SK-N-SH (cell line): ENCODE measurements around the gene CADPS2. TPM values are rescaled to one million over a fixed set of nuclear protein-coding genes. Genes with fewer than 3 reads are reported as not detected.

Experiments used
- CTCF ChIA-PET: fragments of 300-600, 350-600 bp; formaldehyde crosslinking; extraction: SDS; loops from one replicate; lab custom pipeline; 2021; lab: Yijun Ruan, JAX
- POLR2A ChIA-PET: fragments of 350-600 bp; sonication (Branson Sonifier 250); formaldehyde crosslinking; extraction: SDS; loops from one replicate; lab custom pipeline; 2020; ENCODE audit warnings: antibody characterized with exemption, inconsistent platforms; lab: Yijun Ruan, JAX
- DNase-seq: peaks from one replicate; pipeline ENCODE4 v3.0.0; 2012
- H2AFZ ChIP-seq: fragments of 200-600 bp; sonication (generic); 2 replicates; pipeline ENCODE4 v1.8.1; 2016; ENCODE audit warnings: antibody characterized with exemption, mild to moderate bottlenecking, low read depth
- H3F3A ChIP-seq: fragments of 200-600 bp; sonication (generic); replicated peaks from 2 replicates; pipeline ENCODE3; 2016; ENCODE audit warnings: antibody characterized with exemption, mild to moderate bottlenecking; ENCODE audit not compliant: insufficient read depth
- H3K27ac ChIP-seq, 2 experiments: fragments of 200-500 bp in 1 of 2; fragments of 200-600 bp in 1 of 2; sonication (Bioruptor generic) in 1 of 2; sonication (generic), shearing (Covaris generic) in 1 of 2; 2 replicates each; pipeline versions ENCODE4 v1.5.1 to v1.6.1; 2014 to 2016; ENCODE audit warnings: low read depth in 2 of 2, inconsistent platforms in 1 of 2, low read length in 1 of 2, mild to moderate bottlenecking in 1 of 2, mixed read lengths in 1 of 2
- H3K27me3 ChIP-seq: fragments of 200-600 bp; sonication (generic), shearing (Covaris generic); 2 replicates; pipeline ENCODE4 v1.6.1; 2016; ENCODE audit warnings: mixed run types; ENCODE audit not compliant: insufficient read depth
- H3K36me3 ChIP-seq, 2 experiments: fragments of 200-500 bp in 1 of 2; fragments of 200-600 bp in 1 of 2; sonication (Bioruptor generic) in 1 of 2; sonication (generic) in 1 of 2; replicated peaks in 1 of 2; 2 replicates each; pipeline versions ENCODE3 to v1.5.1; 2014 to 2016; ENCODE audit warnings: low read length in 1 of 2, mild to moderate bottlenecking in 1 of 2; ENCODE audit not compliant: insufficient read depth in 2 of 2, control insufficient read depth in 1 of 2
- H3K4me1 ChIP-seq, 2 experiments: fragments of 200-500 bp in 1 of 2; fragments of 200-600 bp in 1 of 2; sonication (Bioruptor generic) in 1 of 2; sonication (generic), shearing (Covaris generic) in 1 of 2; 2 replicates each; pipeline versions ENCODE4 v1.5.1 to v1.6.1; 2014 to 2016; ENCODE audit warnings: low read depth in 1 of 2, low read length in 1 of 2, mixed run types in 1 of 2; ENCODE audit not compliant: insufficient read depth in 2 of 2, control insufficient read depth in 1 of 2
- H3K4me2 ChIP-seq: fragments of 200-600 bp; sonication (generic), shearing (Covaris generic); 2 replicates; pipeline ENCODE4 v1.6.1; 2017; ENCODE audit warnings: mixed run types
- H3K4me3 ChIP-seq, 2 experiments: fragments of 200-500 bp in 1 of 2; fragments of 200-600 bp in 1 of 2; sonication (Bioruptor generic) in 1 of 2; sonication (generic), shearing (Covaris generic) in 1 of 2; 2 replicates each; pipeline versions ENCODE4 v1.5.1 to v1.8.1; 2014 to 2016; ENCODE audit warnings: low read depth in 2 of 2, inconsistent platforms in 1 of 2, low read length in 1 of 2, mild to moderate bottlenecking in 1 of 2, mixed read lengths in 1 of 2, moderate library complexity in 1 of 2
- H3K79me2 ChIP-seq: fragments of 200-600 bp; sonication (generic); 2 replicates; pipeline ENCODE4 v1.8.1; 2017; ENCODE audit warnings: mild to moderate bottlenecking; ENCODE audit not compliant: insufficient read depth
- H3K9ac ChIP-seq: fragments of 200-600 bp; sonication (generic); 2 replicates; pipeline ENCODE4 v1.6.1; 2017; ENCODE audit warnings: mixed run types
- H3K9me2 ChIP-seq: fragments of 200-600 bp; sonication (generic); 2 replicates; pipeline ENCODE4 v1.6.1; 2017; ENCODE audit warnings: mixed run types
- H3K9me3 ChIP-seq: fragments of 200-600 bp; sonication (generic); 2 replicates; pipeline ENCODE4 v1.6.1; 2017; ENCODE audit warnings: mixed run types, mild to moderate bottlenecking, moderate library complexity
- H4K20me1 ChIP-seq: fragments of 200-600 bp; sonication (generic); 2 replicates; pipeline ENCODE4 v1.6.1; 2017; ENCODE audit warnings: mild to moderate bottlenecking, mixed run types; ENCODE audit not compliant: insufficient read depth
- CTCF ChIP-seq: fragments of 200-600 bp; sonication (generic); IDR thresholded peaks from 2 replicates; pipeline ENCODE4 v1.6.1; 2017; ENCODE audit warnings: antibody characterized with exemption, mild to moderate bottlenecking, moderate library complexity
- ELF1 ChIP-seq: IDR thresholded peaks from 2 replicates; pipeline ENCODE4 v1.4.0; 2012
- EP300 ChIP-seq, 2 experiments: IDR thresholded peaks; 2 replicates each; pipeline versions ENCODE4 v1.4.0 to v1.6.1; 2012; ENCODE audit warnings: borderline replicate concordance in 1 of 2, low read depth in 1 of 2, low read length in 1 of 2
- FOXM1 ChIP-seq: IDR thresholded peaks from 2 replicates; pipeline ENCODE4 v1.4.0; 2012; ENCODE audit warnings: low read depth, mild to moderate bottlenecking
- GATA2 ChIP-seq: sonication (generic); formaldehyde crosslinking; IDR thresholded peaks from 2 replicates; pipeline ENCODE4 v1.5.0; 2020; ENCODE audit warnings: mild to moderate bottlenecking, missing genetic modification reagents
- IRF3 ChIP-seq: fragments of 150-350 bp; IDR thresholded peaks from 2 replicates; pipeline ENCODE4 v1.6.1; 2016; ENCODE audit warnings: mild to moderate bottlenecking, low read depth, low read length
- JUND ChIP-seq: IDR thresholded peaks from 2 replicates; pipeline ENCODE4 v1.4.0; 2012
- MXI1 ChIP-seq: IDR thresholded peaks from 2 replicates; pipeline ENCODE4 v1.6.1; 2012; ENCODE audit warnings: mild to moderate bottlenecking, low read depth, low read length, improper control_type of control experiment
- NFIC ChIP-seq: IDR thresholded peaks from 2 replicates; pipeline ENCODE4 v1.4.0; 2012; ENCODE audit warnings: borderline replicate concordance
- POLR2AphosphoS5 ChIP-seq: IDR thresholded peaks from 2 replicates; pipeline ENCODE4 v1.6.1; 2012; ENCODE audit warnings: low read depth, low read length
- RAD21 ChIP-seq: IDR thresholded peaks from 2 replicates; pipeline ENCODE4 v1.6.1; 2012; ENCODE audit warnings: mild to moderate bottlenecking, low read length
- RFX5 ChIP-seq: IDR thresholded peaks from 2 replicates; pipeline ENCODE4 v1.6.1; 2012; ENCODE audit warnings: mild to moderate bottlenecking, improper control_type of control experiment, low read length
- RXRA ChIP-seq: IDR thresholded peaks from 2 replicates; pipeline ENCODE4 v1.4.0; 2012; ENCODE audit warnings: low read depth, mild to moderate bottlenecking, borderline replicate concordance
- TEAD4 ChIP-seq: IDR thresholded peaks from 2 replicates; pipeline ENCODE4 v1.4.0; 2012; ENCODE audit warnings: mild to moderate bottlenecking, borderline replicate concordance; ENCODE audit not compliant: insufficient read depth
- USF2 ChIP-seq: fragments of 150-350 bp; IDR thresholded peaks from 2 replicates; pipeline ENCODE4 v1.6.1; 2017; ENCODE audit warnings: antibody characterized with exemption, low read length, low read depth, borderline replicate concordance
- YY1 ChIP-seq: IDR thresholded peaks from 2 replicates; pipeline ENCODE4 v1.4.0; 2012; ENCODE audit warnings: low read depth, mild to moderate bottlenecking
- WGBS: methylation state at CpG from one replicate; pipeline ENCODE4 v1.1.6; 2017; ENCODE audit warnings: low lambda C conversion rate; 5-methylcytosine and 5-hydroxymethylcytosine counted together
- polyA plus RNA-seq, 3 experiments: library from polyadenylated mRNA; depleted of rRNA; stranded (reverse); fragments of >200 nt; gene quantifications; 2 replicates each; pipeline ENCODE4 v1.2.3, GENCODE V29; 2012
- TF ChIP-seq, protein P1 (sequence below): IDR thresholded peaks from 2 replicates; pipeline ENCODE4 v1.6.1; 2012; ENCODE audit warnings: mild to moderate bottlenecking, low read depth, low read length, moderate library complexity

Gene CADPS2
- polyA plus RNA-seq, 1 of the 3 experiments (the other 2 are of a cell fraction) = 0.05 TPM

DNA sequence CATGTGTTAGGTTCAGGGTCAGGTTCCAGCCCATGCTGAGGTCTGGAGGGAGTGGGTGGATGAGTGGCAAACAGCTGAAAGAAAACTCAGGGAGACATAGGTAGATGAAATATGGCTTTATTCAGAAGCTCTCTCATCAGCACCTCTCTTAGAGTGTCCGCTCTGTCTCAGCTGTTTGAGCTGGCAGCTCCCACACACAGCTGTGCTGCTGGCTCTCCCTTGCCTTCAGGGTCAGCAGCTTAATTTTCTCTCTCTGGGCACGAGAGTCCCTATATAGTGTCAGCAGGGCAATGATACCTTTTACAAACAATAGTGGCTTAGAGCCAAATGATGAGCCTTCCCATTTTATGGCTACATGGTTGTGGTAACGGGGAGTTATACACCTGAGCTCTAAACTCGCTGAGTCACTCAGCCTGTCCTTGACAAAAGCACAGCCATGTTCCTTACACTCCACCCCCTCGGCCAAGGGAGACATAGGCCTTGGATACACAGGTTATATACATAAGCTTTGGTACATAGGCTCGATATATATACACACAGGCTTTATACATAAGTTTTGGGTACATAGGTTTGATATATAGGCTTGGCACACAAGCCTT lies 197.8 kb downstream of the CADPS2 start:
- no peaks in the 10 kb centered on the region for H3F3A ChIP-seq
- no peaks in the 10 kb centered on the region for H3K79me2 ChIP-seq

More for the DNA sequence above, 197.8 kb downstream of the CADPS2 start:
- ChIA-PET CTCF (interaction anchor here (1.8 kb wide), 1 partner anchor 11 kb away, joined by 4 read pairs; no protein-coding TSS in a partner anchor), POLR2A (no interaction called here)
- H3K9me2 ChIP-seq = no peaks in the 10 kb centered on the region
- no peak overlapping the region for H2AFZ ChIP-seq
- no peaks in the 10 kb centered on the region for H3K4me1 ChIP-seq
- H3K4me3 ChIP-seq = no peak overlapping the region
- no peaks in the 10 kb centered on the region for H4K20me1 ChIP-seq
- 5% methylated on average over 6 of the region's 6 CpGs for WGBS
- H3K9me3 ChIP-seq = no peaks in the 10 kb centered on the region
- no peak overlapping the region for H3K9ac ChIP-seq
- no peak for DNase-seq
- H3K27me3 ChIP-seq = no peaks in the 10 kb centered on the region
- no peaks in the 10 kb centered on the region for H3K36me3 ChIP-seq
- H3K4me2 ChIP-seq = no peak overlapping the region
- TF ChIP-seq CTCF (no peak), RXRA (no peak), EP300 (IDR thresholded peaks at IDR 0.05; ENCODE audit: borderline replicate concordance in 1 of 2, low read depth in 1 of 2, low read length in 1 of 2) (no peak), IRF3 (no peak), RAD21 (no peak), POLR2AphosphoS5 (no peak), MXI1 (no peak), YY1 (no peak), ELF1 (no peak), FOXM1 (no peak), USF2 (no peak), RFX5 (no peak), NFIC (no peak), JUND (no peak), GATA2 (CRISPR knock-in tag) (no peak), TEAD4 (no peak)
- TF ChIP-seq, protein P1, sequence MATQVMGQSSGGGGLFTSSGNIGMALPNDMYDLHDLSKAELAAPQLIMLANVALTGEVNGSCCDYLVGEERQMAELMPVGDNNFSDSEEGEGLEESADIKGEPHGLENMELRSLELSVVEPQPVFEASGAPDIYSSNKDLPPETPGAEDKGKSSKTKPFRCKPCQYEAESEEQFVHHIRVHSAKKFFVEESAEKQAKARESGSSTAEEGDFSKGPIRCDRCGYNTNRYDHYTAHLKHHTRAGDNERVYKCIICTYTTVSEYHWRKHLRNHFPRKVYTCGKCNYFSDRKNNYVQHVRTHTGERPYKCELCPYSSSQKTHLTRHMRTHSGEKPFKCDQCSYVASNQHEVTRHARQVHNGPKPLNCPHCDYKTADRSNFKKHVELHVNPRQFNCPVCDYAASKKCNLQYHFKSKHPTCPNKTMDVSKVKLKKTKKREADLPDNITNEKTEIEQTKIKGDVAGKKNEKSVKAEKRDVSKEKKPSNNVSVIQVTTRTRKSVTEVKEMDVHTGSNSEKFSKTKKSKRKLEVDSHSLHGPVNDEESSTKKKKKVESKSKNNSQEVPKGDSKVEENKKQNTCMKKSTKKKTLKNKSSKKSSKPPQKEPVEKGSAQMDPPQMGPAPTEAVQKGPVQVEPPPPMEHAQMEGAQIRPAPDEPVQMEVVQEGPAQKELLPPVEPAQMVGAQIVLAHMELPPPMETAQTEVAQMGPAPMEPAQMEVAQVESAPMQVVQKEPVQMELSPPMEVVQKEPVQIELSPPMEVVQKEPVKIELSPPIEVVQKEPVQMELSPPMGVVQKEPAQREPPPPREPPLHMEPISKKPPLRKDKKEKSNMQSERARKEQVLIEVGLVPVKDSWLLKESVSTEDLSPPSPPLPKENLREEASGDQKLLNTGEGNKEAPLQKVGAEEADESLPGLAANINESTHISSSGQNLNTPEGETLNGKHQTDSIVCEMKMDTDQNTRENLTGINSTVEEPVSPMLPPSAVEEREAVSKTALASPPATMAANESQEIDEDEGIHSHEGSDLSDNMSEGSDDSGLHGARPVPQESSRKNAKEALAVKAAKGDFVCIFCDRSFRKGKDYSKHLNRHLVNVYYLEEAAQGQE = no peak
- H3K27ac ChIP-seq = no peak overlapping the region
